HG03342 (cell line): ENCODE results near the gene USF1.
A peak's percentile ranks its signal among the peaks of the same experiment; 100 is the strongest.

Source experiments
- ATAC-seq: cut with Tn5 transposase; IDR thresholded peaks from one replicate; pipeline ENCODE4 v1.9.1; 2021; ENCODE audit warnings: mild to moderate bottlenecking, moderate library complexity; ENCODE audit not compliant: unreplicated experiment

USF1 gene

GRCh38 chr1:161045736-161046604, at the start of gene USF1:
Gene USF1 (minus strand): TSS chr1:161045977. CDS start chr1:161043275, 2,702 bp downstream.
- ATAC-seq, result peak; percentile 49

- no peak for ATAC-seq
Observed at GRCh38 chr1:161095230-161095629, 49.5 kb upstream of the USF1 start.

GRCh38 chr1:161094481-161094880, 48.7 kb upstream of the USF1 start:
- ATAC-seq, result no peak

GRCh38 chr1:161092621-161093028, 46.8 kb upstream of the USF1 start:
- ATAC-seq, result no peak

- no peak for ATAC-seq
Observed at GRCh38 chr1:161091796-161092507, 46.2 kb upstream of the USF1 start.

- no peak for ATAC-seq
Observed at GRCh38 chr1:161091093-161091492, 45.3 kb upstream of the USF1 start.

- no peak for ATAC-seq
Observed at GRCh38 chr1:161090617-161091016, 44.8 kb upstream of the USF1 start.

GRCh38 chr1:161089938-161090337, 44.2 kb upstream of the USF1 start:
- ATAC-seq, result no peak

GRCh38 chr1:161089251-161089924, 43.6 kb upstream of the USF1 start, which contains the start of gene NECTIN4:
Gene NECTIN4 (minus strand): TSS chr1:161089558. CDS start chr1:161089296, 262 bp downstream.
- no peak for ATAC-seq

GRCh38 chr1:161088587-161089110, 42.9 kb upstream of the USF1 start:
- ATAC-seq, result no peak

- no peak for ATAC-seq
Observed at GRCh38 chr1:161086457-161086856, 40.7 kb upstream of the USF1 start.

GRCh38 chr1:161085165-161085564, 39.4 kb upstream of the USF1 start:
- ATAC-seq, result no peak

GRCh38 chr1:161084597-161084988, 38.8 kb upstream of the USF1 start:
- no peak for ATAC-seq

- ATAC-seq, result no peak
Observed at GRCh38 chr1:161083748-161084596, 38.2 kb upstream of the USF1 start.

GRCh38 chr1:161082996-161083747, 37.4 kb upstream of the USF1 start:
- no peak for ATAC-seq

- ATAC-seq, result no peak
Observed at GRCh38 chr1:161082483-161082882, 36.7 kb upstream of the USF1 start.

- no peak for ATAC-seq
Observed at GRCh38 chr1:161081519-161081918, 35.7 kb upstream of the USF1 start.

GRCh38 chr1:161080441-161081405, 34.9 kb upstream of the USF1 start:
- ATAC-seq, result no peak
